Measurements from ENCODE around the gene PLEKHM3. TPM values are rescaled to one million over a fixed set of nuclear protein-coding genes. Genes with fewer than 3 reads are reported as not detected.

The PLEKHM3 gene
- total RNA-seq, 3 donors from 2014 or later: 5.2 to 6.3 (median 5.4) TPM

Other genes with a start within 250 kb of the PLEKHM3 start
- not detected for gene CRYGD, start 99.0 kb upstream of the PLEKHM3 start, total RNA-seq
- gene CRYGC, start 104.3 kb upstream of the PLEKHM3 start, total RNA-seq: not detected
- gene CRYGB, start 120.6 kb upstream of the PLEKHM3 start, total RNA-seq: not detected
- not detected for gene CRYGA, start 138.1 kb upstream of the PLEKHM3 start, total RNA-seq
- gene C2orf80, start 164.5 kb upstream of the PLEKHM3 start, total RNA-seq: not detected
- gene IDH1, start 229.5 kb upstream of the PLEKHM3 start, total RNA-seq: 10 to 100 TPM in 1 of 3 donors, 1 to 10 TPM in 2; 9.7 to 10.5 (median 9.9) TPM
- 10 to 100 TPM; 13.1 to 14.8 (median 13.6) TPM for gene PIKFYVE, start 240.7 kb upstream of the PLEKHM3 start, total RNA-seq

All from activated T-cell treated with anti-CD3 and anti-CD28 coated beads, Interleukin-2, amount 50 U/mL, for 4 hours (primary cell).